DND-41 (cell line): ENCODE measurements around the gene CDCA8.

Experiments
- EZH2 ChIP-seq: IDR thresholded peaks from 3 replicates; pipeline ENCODE4 v1.6.1; 2012; ENCODE audit warnings: borderline replicate concordance, low read depth, mild to moderate bottlenecking, moderate library complexity, low read length, inconsistent platforms; ENCODE audit not compliant: severe bottlenecking
- TF ChIP-seq, protein P1 (sequence below): IDR thresholded peaks from 2 replicates; pipeline ENCODE4 v1.5.1; 2012; ENCODE audit warnings: borderline replicate concordance, low read length, moderate library complexity, mild to moderate bottlenecking; ENCODE audit not compliant: poor library complexity, severe bottlenecking; ENCODE audit errors: extremely low read depth

DNA sequence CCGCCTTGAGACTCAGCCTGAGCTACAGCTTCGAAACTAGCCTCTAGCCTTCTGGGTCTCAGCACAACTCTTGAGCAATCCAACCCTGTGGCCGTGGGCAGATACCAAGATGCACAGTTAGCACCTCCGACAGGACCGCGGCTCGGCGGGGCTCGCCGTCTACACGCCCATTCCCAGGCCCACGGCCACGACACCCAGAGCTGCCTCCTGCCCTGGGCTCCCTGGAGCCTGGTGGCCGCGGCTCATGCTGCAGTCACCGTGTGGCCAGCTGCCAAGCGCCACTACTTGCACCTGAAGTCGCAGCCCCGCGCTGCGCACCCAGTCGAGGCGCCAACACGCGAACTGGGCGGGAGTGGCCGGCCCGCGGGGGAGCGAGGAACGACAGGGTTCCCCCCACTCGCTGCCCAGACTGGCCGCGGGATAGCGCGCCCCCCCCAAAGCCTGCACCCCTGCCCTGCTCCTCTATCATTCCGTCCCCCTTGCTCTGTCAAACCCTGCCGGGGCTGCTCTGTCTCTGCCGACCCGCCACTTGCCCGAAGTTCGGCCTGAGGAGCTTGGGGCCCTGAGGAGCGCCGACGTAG is 729 bp upstream of the CDCA8 start:
- TF ChIP-seq, protein P1, sequence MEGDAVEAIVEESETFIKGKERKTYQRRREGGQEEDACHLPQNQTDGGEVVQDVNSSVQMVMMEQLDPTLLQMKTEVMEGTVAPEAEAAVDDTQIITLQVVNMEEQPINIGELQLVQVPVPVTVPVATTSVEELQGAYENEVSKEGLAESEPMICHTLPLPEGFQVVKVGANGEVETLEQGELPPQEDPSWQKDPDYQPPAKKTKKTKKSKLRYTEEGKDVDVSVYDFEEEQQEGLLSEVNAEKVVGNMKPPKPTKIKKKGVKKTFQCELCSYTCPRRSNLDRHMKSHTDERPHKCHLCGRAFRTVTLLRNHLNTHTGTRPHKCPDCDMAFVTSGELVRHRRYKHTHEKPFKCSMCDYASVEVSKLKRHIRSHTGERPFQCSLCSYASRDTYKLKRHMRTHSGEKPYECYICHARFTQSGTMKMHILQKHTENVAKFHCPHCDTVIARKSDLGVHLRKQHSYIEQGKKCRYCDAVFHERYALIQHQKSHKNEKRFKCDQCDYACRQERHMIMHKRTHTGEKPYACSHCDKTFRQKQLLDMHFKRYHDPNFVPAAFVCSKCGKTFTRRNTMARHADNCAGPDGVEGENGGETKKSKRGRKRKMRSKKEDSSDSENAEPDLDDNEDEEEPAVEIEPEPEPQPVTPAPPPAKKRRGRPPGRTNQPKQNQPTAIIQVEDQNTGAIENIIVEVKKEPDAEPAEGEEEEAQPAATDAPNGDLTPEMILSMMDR = no peak
- TF ChIP-seq EZH2 = no peak
